Measurements from ENCODE around the gene IGSF23. TPM values are rescaled to one million over a fixed set of nuclear protein-coding genes. Genes with fewer than 3 reads are reported as not detected.
"Not testable (repeated sequence)": the region's sequence is repeated elsewhere in the genome, so short reads cannot be mapped to it uniquely, and the experiment has no call there.

IGSF23 gene
- total and polyA plus RNA-seq, 2 experiments from 2014 or later: not detected

DNA sequence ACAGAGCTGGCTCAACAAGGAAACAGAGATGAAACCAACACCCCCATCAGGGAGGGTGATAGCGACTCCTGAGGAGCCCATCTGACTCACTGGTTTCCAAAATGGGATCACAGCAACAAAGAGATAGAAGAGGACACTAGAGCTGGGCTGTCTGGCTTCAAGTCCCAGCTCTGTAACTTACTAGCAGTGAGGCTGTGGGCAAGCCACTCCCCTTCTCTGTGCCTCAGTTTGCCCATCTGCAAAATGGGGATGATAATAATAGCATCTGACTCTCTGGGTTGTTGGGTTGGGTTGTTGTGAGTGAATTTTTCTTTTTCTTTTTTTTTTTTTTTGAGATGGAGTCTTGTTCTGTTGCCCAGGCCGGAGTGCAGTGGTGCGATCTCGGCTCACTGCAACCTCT lies 14.3 kb downstream of the IGSF23 start (continued):
- TF ChIP-seq REST (IDR thresholded peaks at IDR 0.05; ENCODE audit: unreplicated experiment) (no peak), JUNB (IDR thresholded peaks at IDR 0.05; ENCODE audit: unreplicated experiment) (no peak), EZH2 (IDR thresholded peaks at IDR 0.05; ENCODE audit: low read depth, unreplicated experiment) (no peak), CREB1 (CRISPR knock-in tag; IDR thresholded peaks at IDR 0.05; ENCODE audit: low read depth) (no peak), ZNF331 (CRISPR knock-in tag; IDR thresholded peaks at IDR 0.05; ENCODE audit: low read depth) (no peak), NANOG (IDR thresholded peaks at IDR 0.05; ENCODE audit: borderline replicate concordance) (no peak), STAT1 (IDR thresholded peaks at IDR 0.05; ENCODE audit: unreplicated experiment) (no peak)
- TF ChIP-seq, protein P1, sequence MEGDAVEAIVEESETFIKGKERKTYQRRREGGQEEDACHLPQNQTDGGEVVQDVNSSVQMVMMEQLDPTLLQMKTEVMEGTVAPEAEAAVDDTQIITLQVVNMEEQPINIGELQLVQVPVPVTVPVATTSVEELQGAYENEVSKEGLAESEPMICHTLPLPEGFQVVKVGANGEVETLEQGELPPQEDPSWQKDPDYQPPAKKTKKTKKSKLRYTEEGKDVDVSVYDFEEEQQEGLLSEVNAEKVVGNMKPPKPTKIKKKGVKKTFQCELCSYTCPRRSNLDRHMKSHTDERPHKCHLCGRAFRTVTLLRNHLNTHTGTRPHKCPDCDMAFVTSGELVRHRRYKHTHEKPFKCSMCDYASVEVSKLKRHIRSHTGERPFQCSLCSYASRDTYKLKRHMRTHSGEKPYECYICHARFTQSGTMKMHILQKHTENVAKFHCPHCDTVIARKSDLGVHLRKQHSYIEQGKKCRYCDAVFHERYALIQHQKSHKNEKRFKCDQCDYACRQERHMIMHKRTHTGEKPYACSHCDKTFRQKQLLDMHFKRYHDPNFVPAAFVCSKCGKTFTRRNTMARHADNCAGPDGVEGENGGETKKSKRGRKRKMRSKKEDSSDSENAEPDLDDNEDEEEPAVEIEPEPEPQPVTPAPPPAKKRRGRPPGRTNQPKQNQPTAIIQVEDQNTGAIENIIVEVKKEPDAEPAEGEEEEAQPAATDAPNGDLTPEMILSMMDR (conservative IDR thresholded peaks at IDR 0.05; ENCODE audit: low read depth in 2 of 2): no peak

GRCh38 chr19:44628793-44629192 lies 15.4 kb downstream of the IGSF23 start:
- Histone ChIP-seq H3K4me2 (no peak overlapping the region), H3F3A (replicated peaks; ENCODE audit: low read depth) (no peaks in the 10 kb centered on the region), H3K9me2 (ENCODE audit: insufficient read depth) (no peaks in the 10 kb centered on the region), H3K4me1 (ENCODE audit: insufficient read depth) (peaks cover 12% of the 10 kb centered on the region; the same call in 1 of the 2 replicates), H3K36me3 (ENCODE audit: insufficient read depth) (no peaks in the 10 kb centered on the region), H3K79me2 (replicated peaks; ENCODE audit: insufficient read depth) (no peaks in the 10 kb centered on the region), H4K20me1 (replicated peaks; ENCODE audit: insufficient read depth) (no peaks in the 10 kb centered on the region), H3K27me3 (ENCODE audit: insufficient read depth) (no peaks in the 10 kb centered on the region), H2AFZ (no peak overlapping the region), H3K27ac (ENCODE audit: low read depth) (no peak overlapping the region), H3K4me3 (no peak overlapping the region)
- TF ChIP-seq JUNB (IDR thresholded peaks at IDR 0.05; ENCODE audit: unreplicated experiment) (no peak), EZH2 (IDR thresholded peaks at IDR 0.05; ENCODE audit: low read depth, unreplicated experiment) (no peak), CREB1 (CRISPR knock-in tag; IDR thresholded peaks at IDR 0.05; ENCODE audit: low read depth) (no peak), ZNF114 (CRISPR knock-in tag; IDR thresholded peaks at IDR 0.05) (no peak), STAT1 (IDR thresholded peaks at IDR 0.05; ENCODE audit: unreplicated experiment) (no peak), POLR2AphosphoS5 (IDR thresholded peaks at IDR 0.05; ENCODE audit: low read depth) (no peak)
- TF ChIP-seq, protein P2, sequence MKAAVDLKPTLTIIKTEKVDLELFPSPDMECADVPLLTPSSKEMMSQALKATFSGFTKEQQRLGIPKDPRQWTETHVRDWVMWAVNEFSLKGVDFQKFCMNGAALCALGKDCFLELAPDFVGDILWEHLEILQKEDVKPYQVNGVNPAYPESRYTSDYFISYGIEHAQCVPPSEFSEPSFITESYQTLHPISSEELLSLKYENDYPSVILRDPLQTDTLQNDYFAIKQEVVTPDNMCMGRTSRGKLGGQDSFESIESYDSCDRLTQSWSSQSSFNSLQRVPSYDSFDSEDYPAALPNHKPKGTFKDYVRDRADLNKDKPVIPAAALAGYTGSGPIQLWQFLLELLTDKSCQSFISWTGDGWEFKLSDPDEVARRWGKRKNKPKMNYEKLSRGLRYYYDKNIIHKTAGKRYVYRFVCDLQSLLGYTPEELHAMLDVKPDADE (IDR thresholded peaks at IDR 0.05): no peak
- no peaks in the 10 kb centered on the region for H3K9me3 Mint-ChIP-seq
- H3K4me1 Mint-ChIP-seq: peaks cover 15% of the 10 kb centered on the region; the same call in 2 of the 3 replicates
- DNase-seq (ENCODE audit: low spot score) (no peak), ATAC-seq (no peak)
- H3K4me3 Mint-ChIP-seq: no peak overlapping the region
- H3K27ac Mint-ChIP-seq: no peak overlapping the region
- no peaks in the 10 kb centered on the region for H3K36me3 Mint-ChIP-seq (ENCODE audit: low read depth)
- peaks cover 10% of the 10 kb centered on the region for H3K27me3 Mint-ChIP-seq (ENCODE audit: insufficient read depth, low read depth, poor library complexity)

GRCh38 chr19:44631611-44632010 lies 18.2 kb downstream of the IGSF23 start:
- not testable (repeated sequence) for H3K9me2 ChIP-seq (ENCODE audit: insufficient read depth); H2AFZ ChIP-seq; H3K79me2 ChIP-seq (replicated peaks; ENCODE audit: insufficient read depth); H3K27ac Mint-ChIP-seq; H4K20me1 ChIP-seq (replicated peaks; ENCODE audit: insufficient read depth); H3K36me3 ChIP-seq (ENCODE audit: insufficient read depth); H3K36me3 Mint-ChIP-seq (ENCODE audit: low read depth); H3K27me3 Mint-ChIP-seq (ENCODE audit: insufficient read depth, low read depth, poor library complexity); H3K9me3 Mint-ChIP-seq; H3F3A ChIP-seq (replicated peaks; ENCODE audit: low read depth); ATAC-seq; H3K4me2 ChIP-seq; DNase-seq (ENCODE audit: low spot score); H3K27me3 ChIP-seq (ENCODE audit: insufficient read depth); H3K4me3 Mint-ChIP-seq; H3K27ac ChIP-seq (ENCODE audit: low read depth); H3K4me3 ChIP-seq
- peaks cover 16% of the 10 kb centered on the region; the same call in 2 of the 3 replicates for H3K4me1 Mint-ChIP-seq
- peaks cover 19% of the 10 kb centered on the region for H3K4me1 ChIP-seq (ENCODE audit: insufficient read depth)

GRCh38 chr19:44634058-44634457 lies 20.7 kb downstream of the IGSF23 start:
- DNase-seq (ENCODE audit: low spot score); H3K27ac ChIP-seq (ENCODE audit: low read depth); H3K9me2 ChIP-seq (ENCODE audit: insufficient read depth); H3K79me2 ChIP-seq (replicated peaks; ENCODE audit: insufficient read depth); H3K27ac Mint-ChIP-seq; H3K36me3 ChIP-seq (ENCODE audit: insufficient read depth); H2AFZ ChIP-seq; H3K36me3 Mint-ChIP-seq (ENCODE audit: low read depth); H4K20me1 ChIP-seq (replicated peaks; ENCODE audit: insufficient read depth); H3K4me2 ChIP-seq; H3K27me3 Mint-ChIP-seq (ENCODE audit: insufficient read depth, low read depth, poor library complexity); H3K4me3 ChIP-seq; H3K27me3 ChIP-seq (ENCODE audit: insufficient read depth); ATAC-seq; H3K4me3 Mint-ChIP-seq; H3F3A ChIP-seq (replicated peaks; ENCODE audit: low read depth); H3K9me3 Mint-ChIP-seq: not testable (repeated sequence)
- peaks cover 16% of the 10 kb centered on the region; the same call in 2 of the 3 replicates for H3K4me1 Mint-ChIP-seq
- H3K4me1 ChIP-seq (ENCODE audit: insufficient read depth): peaks cover 19% of the 10 kb centered on the region

Measured in GM23338 (cell line).